RWPE1 (cell line): ENCODE results near the gene NSMCE1.

Experiments
- CTCF ChIA-PET: fragments of 350-600 bp; sonication (Branson Sonifier 250); formaldehyde crosslinking; extraction: SDS; loops from one replicate; lab custom pipeline; 2021; lab: Yijun Ruan, JAX
- POLR2A ChIA-PET: fragments of 400-600 bp; formaldehyde crosslinking; extraction: SDS; loops from one replicate; lab custom pipeline; 2020; ENCODE audit warnings: antibody characterized with exemption; ENCODE audit not compliant: low non-redundant PET; lab: Yijun Ruan, JAX
- DNase-seq: peaks from one replicate; pipeline ENCODE4 v3.0.0; 2012; ENCODE audit warnings: low spot score
- H3K27ac ChIP-seq: fragments of 450-650 bp; 2 replicates; pipeline ENCODE4 v1.5.1; 2017
- CTCF ChIP-seq: fragments of 450-650 bp; conservative IDR thresholded peaks from 2 replicates; pipeline ENCODE4 v1.5.1; 2017; ENCODE audit warnings: low read depth, mild to moderate bottlenecking

NSMCE1 gene

GRCh38 chr16:27241658-27242057, 26.9 kb downstream of the NSMCE1 start:
- ChIA-PET CTCF (interaction anchor here (0.6 kb wide), 2 partner anchors 29 to 62 kb away, joined by 3 read pairs; no protein-coding TSS in a partner anchor), POLR2A (no interaction called here)
- peak overlapping the region; percentile 30; the same call in 1 of the 2 replicates for H3K27ac ChIP-seq

DNA sequence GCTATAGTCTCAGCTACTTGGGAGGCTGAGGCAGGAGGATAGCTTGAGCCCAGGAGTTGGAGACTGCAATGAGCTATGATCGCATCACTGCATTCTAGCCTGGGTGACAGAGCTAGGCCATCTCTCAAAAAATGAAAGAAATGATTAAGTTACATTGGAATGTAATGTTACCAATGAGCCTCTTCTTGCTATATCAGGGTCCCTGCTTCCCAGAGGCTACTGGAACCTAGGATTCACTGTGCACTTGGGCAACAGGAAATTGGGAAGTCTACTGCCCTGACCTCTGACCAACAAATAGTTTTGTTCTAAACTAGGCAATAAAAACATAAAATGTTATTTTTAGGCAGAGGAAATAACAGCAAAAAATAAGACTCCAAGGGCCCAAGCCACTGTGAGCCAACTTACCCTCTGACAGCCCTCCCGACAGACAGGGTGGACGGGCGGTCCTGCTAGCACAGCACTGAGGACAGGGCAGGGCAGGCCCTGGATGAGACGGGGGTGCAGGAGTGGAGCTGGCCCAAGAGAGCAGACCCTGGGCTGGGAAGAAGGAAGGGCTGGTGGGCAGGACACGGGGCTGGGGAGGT, 27.5 kb downstream of the NSMCE1 start:
- CTCF ChIA-PET = interaction anchor here (0.6 kb wide), 1 partner anchor 28 kb away, joined by 3 read pairs; no protein-coding TSS in a partner anchor
- POLR2A ChIA-PET = no interaction called here

More at GRCh38 chr16:27241658-27242057, 26.9 kb downstream of the NSMCE1 start:
- no peak for DNase-seq
- no peak for TF ChIP-seq CTCF

GRCh38 chr16:27239906-27240655, 28.5 kb downstream of the NSMCE1 start:
- CTCF ChIA-PET = interaction anchor here (0.7 kb wide), 1 partner anchor 87 kb away, joined by 3 read pairs; no protein-coding TSS in a partner anchor
- H3K27ac ChIP-seq = no peak overlapping the region
- no peak for TF ChIP-seq CTCF
- POLR2A ChIA-PET = no interaction called here
- DNase-seq = no peak

More for the DNA sequence above, 27.5 kb downstream of the NSMCE1 start:
- peak overlapping the region; percentile 30; the same call in 1 of the 2 replicates for H3K27ac ChIP-seq
- no peak for DNase-seq
- no peak for TF ChIP-seq CTCF

GRCh38 chr16:27239026-27239425, 29.5 kb downstream of the NSMCE1 start:
- ChIA-PET POLR2A (no interaction called here), CTCF (interaction anchor here (0.6 to 1.5 kb wide), 2 partner anchors 69 to 129 kb away, joined by 3 to 6 read pairs; no protein-coding TSS in a partner anchor)
- TF ChIP-seq CTCF = no peak
- no peak for DNase-seq
- no peak overlapping the region for H3K27ac ChIP-seq

DNA sequence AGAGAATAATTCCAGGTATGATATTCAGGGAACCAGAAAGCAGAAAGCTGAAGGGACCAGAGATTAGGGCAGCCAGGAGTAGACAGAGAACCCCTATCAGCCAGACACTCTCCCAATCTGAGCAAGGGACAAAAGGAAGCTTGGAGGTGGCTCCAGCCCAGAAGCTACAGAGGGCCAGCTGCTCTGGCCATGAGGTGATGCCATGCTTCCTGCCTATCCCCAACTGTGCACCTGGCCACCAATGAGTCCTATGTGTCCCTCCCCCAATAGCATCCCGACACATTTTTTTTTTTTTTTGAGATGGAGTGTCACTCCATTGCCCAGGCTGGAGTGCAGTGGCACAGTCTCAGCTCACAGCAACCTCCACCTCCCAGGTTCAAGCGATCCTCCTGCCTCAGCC, 30.0 kb downstream of the NSMCE1 start:
- DNase-seq = no peak
- ChIA-PET POLR2A (no interaction called here), CTCF (interaction anchor here (0.6 to 1.5 kb wide), 3 partner anchors 15 to 129 kb away, joined by 3 to 6 read pairs (median 3); no protein-coding TSS in a partner anchor)

More for the DNA sequence above, 30.0 kb downstream of the NSMCE1 start:
- H3K27ac ChIP-seq = no peak overlapping the region; the same call in 1 of the 2 replicates
- TF ChIP-seq CTCF = no peak
